ENCODE measurements around the gene IMPDH2. TPM values are rescaled to one million over a fixed set of nuclear protein-coding genes. Genes with fewer than 3 reads are reported as not detected.
"Not testable (repeated sequence)": the region's sequence is repeated elsewhere in the genome, so short reads cannot be mapped to it uniquely, and the experiment has no call there.

IMPDH2 gene
- total RNA-seq, 1 donor from 2014 or later = 328 TPM

GRCh38 chr3:49021813-49022687 is 7.1 kb downstream of the IMPDH2 start, which contains the start of gene NDUFAF3:
Gene NDUFAF3, plus strand, starts transcription at chr3:49022121. Its CDS starts 24 bp downstream, at chr3:49022145.
- peak; percentile 84 to 94 for DNase-seq (ENCODE audit: low read depth in 2 of 2)

- DNase-seq (ENCODE audit: low read depth in 2 of 2) = peak; percentile 90 to 97
These were observed 7.9 kb downstream of the IMPDH2 start for GRCh38 chr3:49021213-49021812.

GRCh38 chr3:49020330-49021212 is 8.6 kb downstream of the IMPDH2 start:
- DNase-seq (ENCODE audit: low read depth in 2 of 2) = peak in 1 of 2 donors; percentile 46

- DNase-seq (ENCODE audit: low read depth in 2 of 2) = no peak
These were observed 9.3 kb downstream of the IMPDH2 start for GRCh38 chr3:49019941-49020329.

- DNase-seq (ENCODE audit: low read depth in 2 of 2) = no peak
These were observed 10.5 kb downstream of the IMPDH2 start for GRCh38 chr3:49018707-49019006.

GRCh38 chr3:49017971-49018706 is 11.1 kb downstream of the IMPDH2 start, which contains the start of gene DALRD3:
Gene DALRD3, minus strand, starts transcription at chr3:49018580. Its CDS starts 16 bp downstream, at chr3:49018564.
- DNase-seq (ENCODE audit: low read depth in 2 of 2) = peak in 1 of 2 donors; percentile 71

GRCh38 chr3:49017229-49017970 is 11.8 kb downstream of the IMPDH2 start:
- no peak for DNase-seq (ENCODE audit: low read depth in 2 of 2)

GRCh38 chr3:49016414-49017228 is 12.6 kb downstream of the IMPDH2 start:
- DNase-seq (ENCODE audit: low read depth in 2 of 2) = no peak

- DNase-seq (ENCODE audit: low read depth in 2 of 2) = no peak
These were observed 13.4 kb downstream of the IMPDH2 start for GRCh38 chr3:49015765-49016164.

GRCh38 chr3:49015072-49015471 is 14.1 kb downstream of the IMPDH2 start:
- DNase-seq (ENCODE audit: low read depth in 2 of 2) = no peak

GRCh38 chr3:49013738-49014660 is 15.2 kb downstream of the IMPDH2 start:
- peak in 1 of 2 donors; percentile 50 for DNase-seq (ENCODE audit: low read depth in 2 of 2)

- no peak for DNase-seq (ENCODE audit: low read depth in 2 of 2)
These were observed 16.0 kb downstream of the IMPDH2 start for GRCh38 chr3:49013113-49013737.

GRCh38 chr3:49012441-49013017 is 16.7 kb downstream of the IMPDH2 start:
- no peak for DNase-seq (ENCODE audit: low read depth in 2 of 2)

- no peak for DNase-seq (ENCODE audit: low read depth in 2 of 2)
These were observed 19.8 kb downstream of the IMPDH2 start for GRCh38 chr3:49009396-49009795.

GRCh38 chr3:49008627-49009026 is 20.6 kb downstream of the IMPDH2 start:
- not testable (repeated sequence) for DNase-seq (ENCODE audit: low read depth in 2 of 2)

GRCh38 chr3:49007771-49008528 is 21.2 kb downstream of the IMPDH2 start:
- DNase-seq (ENCODE audit: low read depth in 2 of 2) = peak in 1 of 2 donors; percentile 78

All from dermis microvascular lymphatic vessel endothelial cell (primary cell).